Measurements from ENCODE around the gene IPO4. TPM values are rescaled to one million over a fixed set of nuclear protein-coding genes. Genes with fewer than 3 reads are reported as not detected.

The IPO4 gene
- total and polyA plus RNA-seq, 9 of the 15 experiments (the other 6 are each of a cell fraction or from before 2014, with no cell fraction given), result 7.3 to 122 (median 31.8) TPM

- TF ChIP-seq XRCC5 (IDR thresholded peaks at IDR 0.05; ENCODE audit: low read depth, low read length) (no peak; the same call in 1 of the 2 replicates), NFATC3 (IDR thresholded peaks at IDR 0.05) (no peak), RBM34 (IDR thresholded peaks at IDR 0.05; ENCODE audit: borderline replicate concordance, insufficient read depth, low read length) (no peak), STAT5A (IDR thresholded peaks at IDR 0.05; ENCODE audit: borderline replicate concordance, low read length) (no peak), E2F8 (IDR thresholded peaks at IDR 0.05; ENCODE audit: low read depth, partially characterized antibody) (no peak)
Observed at GRCh38 chr14:24232121-24232644, 43.6 kb upstream of the IPO4 start, which contains the start of gene NEDD8 (continued).

- peaks cover 46% of the 10 kb centered on the region for H3K79me2 ChIP-seq (ENCODE audit: control insufficient read depth, insufficient read depth, low read length)
- peak overlapping the region; percentile 98 for H3K4me2 ChIP-seq (ENCODE audit: insufficient read depth, low read length)
- peak overlapping the region; percentile 99 for H2AFZ ChIP-seq (ENCODE audit: low read depth, low read length)
- FAIRE-seq, result no peak
- intact Hi-C loops (cut with micrococcal nuclease) (loop anchor here (2.0 kb wide), 1 partner anchor 15 kb away; the partner anchor contains the start of gene MDP1), in situ Hi-C loops (cut with MboI) (no loop called here)
- peak overlapping the region; percentile 72 to 94 for H3K9ac ChIP-seq (ENCODE audit: insufficient read depth in 1 of 2, low read depth in 2 of 2, low read length in 2 of 2)
- DNase-seq (ENCODE audit: extremely low read depth in 1 of 4, low spot score in 3 of 4), result peak in 3 of 4 experiments; percentile 16 to 18 (median 17)
- peaks cover 29% of the 10 kb centered on the region for H3K36me3 ChIP-seq (ENCODE audit: control insufficient read depth, insufficient read depth, low read length)
- peak; percentile 44 for ATAC-seq
- 2% methylated on average over 21 of the region's 23 CpGs for WGBS (ENCODE audit: insufficient coverage, low coverage, missing lambda C conversion rate)
- CTCF ChIA-PET (ENCODE audit: low intra/inter-chr PET ratio), result no interaction called here
- H3K9me3 ChIP-seq (replicated peaks; ENCODE audit: control insufficient read depth, insufficient read depth, low read depth, low read length), result no peaks in the 10 kb centered on the region
- peak overlapping the region; percentile 54 for H3K4me3 ChIP-seq
- H3K27ac ChIP-seq (ENCODE audit: extremely low read depth, low read depth, low read length), result peak overlapping the region; percentile 89
- H4K20me1 ChIP-seq (replicated peaks; ENCODE audit: control insufficient read depth, insufficient read depth, low read length), result no peaks in the 10 kb centered on the region
- POLR2A ChIA-PET, result interaction anchor here (0.9 kb wide), 1 partner anchor 16 kb away, joined by 3 read pairs; the partner anchor contains the start of gene MDP1
- H3K4me1 ChIP-seq (replicated peaks in 1 of 2; ENCODE audit: control insufficient read depth in 2 of 2, insufficient read depth in 2 of 2, low read length in 2 of 2), result peaks cover 6 to 15% of the 10 kb centered on the region in 2 experiments
- no peaks in the 10 kb centered on the region for H3K9me1 ChIP-seq (ENCODE audit: control insufficient read depth, insufficient read depth, low read length)
- TSS peak; percentile 82 for BruUV-seq (replicated peaks)
- H3K27me3 ChIP-seq (ENCODE audit: control insufficient read depth in 2 of 2, insufficient read depth in 2 of 2, low read length in 2 of 2), result no peaks in the 10 kb centered on the region
- TF ChIP-seq BDP1 (IDR thresholded peaks at IDR 0.05; ENCODE audit: insufficient read depth, insufficient read length) (no peak), ARID2 (IDR thresholded peaks at IDR 0.05) (no peak), TBP (optimal IDR thresholded peaks at IDR 0.05; ENCODE audit: low read depth, low read length) (peak; percentile 5), ZNF217 (CRISPR knock-in tag; IDR thresholded peaks at IDR 0.05) (no peak), SMAD2 (IDR thresholded peaks at IDR 0.05; ENCODE audit: low read depth, low read length) (no peak), HEY1 (CRISPR knock-in tag; IDR thresholded peaks at IDR 0.05; ENCODE audit: borderline replicate concordance) (no peak), ATF2 (CRISPR knock-in tag; IDR thresholded peaks at IDR 0.05) (no peak), ZNF316 (IDR thresholded peaks at IDR 0.05) (0 out of 2 replicates have a peak, but pooled peaks have one; percentile 14)
Observed at GRCh38 chr14:24231263-24232120, 42.9 kb upstream of the IPO4 start.
